Endothelial cell (in vitro differentiated cells): Measurements from ENCODE around the gene KDM2B. TPM values are rescaled to one million over a fixed set of nuclear protein-coding genes. Genes with fewer than 3 reads are reported as not detected.
"Not testable (repeated sequence)": the region's sequence is repeated elsewhere in the genome, so short reads cannot be mapped to it uniquely, and the experiment has no call there.

Source experiments
- DNase-seq: peaks from one replicate; pipeline ENCODE4 v3.0.0; 2021; ENCODE audit warnings: low spot score
- H3K27ac Mint-ChIP-seq: one replicate; pipeline ENCODE4 v1.8.0; 2021; ENCODE audit warnings: mixed read lengths, inconsistent platforms; ENCODE audit not compliant: unreplicated experiment
- H3K27me3 Mint-ChIP-seq: one replicate; pipeline ENCODE4 v1.8.0; 2021; ENCODE audit warnings: mild to moderate bottlenecking, moderate library complexity, mixed read lengths, inconsistent platforms; ENCODE audit not compliant: unreplicated experiment
- H3K36me3 Mint-ChIP-seq: one replicate; pipeline ENCODE4 v1.8.0; 2021; ENCODE audit warnings: mild to moderate bottlenecking, low read depth, mixed read lengths, inconsistent platforms; ENCODE audit not compliant: unreplicated experiment
- H3K4me1 Mint-ChIP-seq: one replicate; pipeline ENCODE4 v1.8.0; 2021; ENCODE audit warnings: mild to moderate bottlenecking, mixed read lengths, inconsistent platforms; ENCODE audit not compliant: unreplicated experiment
- H3K4me3 Mint-ChIP-seq: one replicate; pipeline ENCODE4 v1.8.0; 2021; ENCODE audit warnings: mild to moderate bottlenecking, mixed read lengths, inconsistent platforms; ENCODE audit not compliant: unreplicated experiment
- H3K9me3 Mint-ChIP-seq: one replicate; pipeline ENCODE4 v1.8.0; 2021; ENCODE audit warnings: mixed read lengths, inconsistent platforms; ENCODE audit not compliant: unreplicated experiment
- CTCF ChIP-seq: fragments of 200-600 bp; sonication (generic); IDR thresholded peaks from one replicate; pipeline ENCODE4 v1.5.0; 2021; ENCODE audit warnings: antibody characterized with exemption; ENCODE audit not compliant: unreplicated experiment
- total RNA-seq: library from RNA; stranded (reverse); fragmentation: NEBNext Ultra II Directional; extraction: Animal tissue kit (Norgen Biotek cat#: 25700); gene quantifications from one replicate; pipeline ENCODE4 v1.2.1, GENCODE V29; 2021; ENCODE audit not compliant: unreplicated experiment

The KDM2B gene
- total RNA-seq, 1 donor from 2014 or later, result 36.7 TPM

- H3K9me3 Mint-ChIP-seq, result no peaks in the 10 kb centered on the region
- TF ChIP-seq CTCF, result no peak
- DNase-seq, result no peak
- H3K27me3 Mint-ChIP-seq, result no peaks in the 10 kb centered on the region
- H3K4me1 Mint-ChIP-seq, result peaks cover 4% of the 10 kb centered on the region
- no peak overlapping the region for H3K4me3 Mint-ChIP-seq
- H3K36me3 Mint-ChIP-seq, result no peaks in the 10 kb centered on the region
- H3K27ac Mint-ChIP-seq, result no peak overlapping the region
Observed at GRCh38 chr12:121391619-121392324, 189.1 kb downstream of the KDM2B start.

- Mint-ChIP-seq H3K27me3 (no peaks in the 10 kb centered on the region), H3K4me1 (peaks cover 4% of the 10 kb centered on the region), H3K36me3 (no peaks in the 10 kb centered on the region), H3K27ac (no peak overlapping the region), H3K9me3 (no peaks in the 10 kb centered on the region), H3K4me3 (no peak overlapping the region)
- DNase-seq, result no peak
- TF ChIP-seq CTCF, result no peak
Observed at GRCh38 chr12:121390856-121391255, 190.0 kb downstream of the KDM2B start.

DNA sequence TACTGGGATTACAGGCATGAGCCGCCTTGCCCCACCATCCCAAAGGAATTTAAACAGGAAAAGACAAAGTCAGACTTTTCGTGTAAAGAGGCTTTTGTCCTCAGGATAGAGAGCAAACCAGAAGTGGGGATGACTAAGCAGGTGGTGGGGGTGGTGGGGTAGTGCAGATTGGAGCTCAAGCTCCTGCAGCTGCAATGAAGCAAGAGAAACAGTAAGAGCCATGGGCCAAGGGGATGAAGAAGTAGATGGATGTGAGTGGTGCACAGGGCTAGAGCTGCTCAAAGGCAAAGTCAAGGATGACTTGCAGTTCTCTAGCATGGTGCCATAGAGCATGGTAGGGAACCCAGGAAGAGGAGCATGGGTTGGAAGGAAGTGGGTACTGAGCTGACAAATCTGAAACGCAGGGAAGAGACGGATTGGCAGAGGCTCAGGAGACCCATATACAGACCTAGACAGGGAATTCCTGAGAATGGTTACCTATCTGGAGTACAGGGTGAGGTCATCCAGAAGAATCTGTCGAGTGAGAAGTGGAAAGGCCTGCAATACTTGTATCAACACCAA, 192.3 kb downstream of the KDM2B start:
- TF ChIP-seq CTCF, result no peak
- no peaks in the 10 kb centered on the region for H3K27me3 Mint-ChIP-seq
- no peaks in the 10 kb centered on the region for H3K9me3 Mint-ChIP-seq
- H3K36me3 Mint-ChIP-seq, result no peaks in the 10 kb centered on the region
- no peak overlapping the region for H3K27ac Mint-ChIP-seq
- H3K4me3 Mint-ChIP-seq, result no peak overlapping the region
- DNase-seq, result no peak
- peaks cover 4% of the 10 kb centered on the region for H3K4me1 Mint-ChIP-seq

DNA sequence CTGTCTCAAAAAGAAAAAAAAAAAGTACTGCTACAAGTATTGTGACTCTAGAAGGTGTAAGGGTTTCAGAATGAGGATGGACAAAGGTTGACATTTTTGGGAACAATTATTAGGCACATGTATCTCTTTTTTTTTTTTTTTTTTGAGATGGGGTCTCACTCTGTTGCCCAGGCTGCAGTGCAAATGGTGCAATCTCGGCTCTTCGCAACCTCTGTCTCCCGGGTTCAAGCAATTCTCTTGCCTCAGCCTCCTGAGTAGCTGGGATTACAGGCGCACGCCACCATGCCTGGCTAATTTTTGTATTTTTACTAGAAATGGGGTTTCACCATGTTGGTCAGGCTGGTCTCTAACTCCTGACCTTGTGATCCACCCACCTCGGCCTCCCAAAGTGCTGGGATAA, 195.9 kb downstream of the KDM2B start:
- not testable (repeated sequence) for H3K9me3 Mint-ChIP-seq, H3K4me3 Mint-ChIP-seq, H3K4me1 Mint-ChIP-seq, H3K36me3 Mint-ChIP-seq, H3K27me3 Mint-ChIP-seq, DNase-seq, H3K27ac Mint-ChIP-seq

DNA sequence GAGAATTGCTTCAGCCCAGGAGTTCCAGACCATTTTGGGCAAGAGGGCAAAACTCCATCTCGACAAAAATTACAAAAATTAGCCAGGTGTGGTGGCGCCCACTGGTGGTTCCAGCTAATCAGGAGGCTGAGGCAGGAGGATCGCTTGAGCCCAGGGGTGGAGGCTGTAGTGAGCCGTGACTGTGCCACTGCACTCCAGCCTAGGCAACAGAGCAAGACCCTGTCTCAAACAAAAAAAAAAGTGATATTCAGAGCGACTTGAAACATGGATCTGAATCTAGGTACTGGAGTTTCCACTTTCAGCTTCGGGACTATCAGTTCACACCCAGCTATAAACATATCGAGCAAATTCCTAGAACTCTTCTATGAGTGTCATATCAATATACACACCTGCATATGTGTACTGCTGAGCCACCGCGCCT, 197.2 kb downstream of the KDM2B start:
- TF ChIP-seq CTCF, result peak; percentile 41
- Mint-ChIP-seq H3K9me3 (no peaks in the 10 kb centered on the region), H3K27me3 (peaks cover 2% of the 10 kb centered on the region), H3K4me1 (peaks cover 4% of the 10 kb centered on the region), H3K27ac (no peak overlapping the region), H3K4me3 (no peak overlapping the region), H3K36me3 (no peaks in the 10 kb centered on the region)
- no peak for DNase-seq
